Type B pancreatic cell (in vitro differentiated cells): Measurements from ENCODE around the gene HOXB7. TPM values are rescaled to one million over a fixed set of nuclear protein-coding genes. Genes with fewer than 3 reads are reported as not detected.

Experiments
- DNase-seq: peaks from one replicate; pipeline ENCODE4 v3.0.0; 2021; ENCODE audit warnings: mixed read lengths; ENCODE audit not compliant: unreplicated experiment; ENCODE audit errors: extremely low spot score
- H3K27ac Mint-ChIP-seq: 2 replicates; pipeline ENCODE4 v1.8.0; 2021; ENCODE audit warnings: mild to moderate bottlenecking, mixed read lengths
- H3K27me3 Mint-ChIP-seq: 2 replicates; pipeline ENCODE4 v1.8.0; 2021; ENCODE audit warnings: mixed read lengths
- H3K36me3 Mint-ChIP-seq: 2 replicates; pipeline ENCODE4 v1.8.0; 2021; ENCODE audit warnings: mixed read lengths
- H3K4me1 Mint-ChIP-seq: one replicate; pipeline ENCODE4 v1.8.0; 2021; ENCODE audit warnings: mixed read lengths; ENCODE audit not compliant: unreplicated experiment
- H3K4me3 Mint-ChIP-seq: 2 replicates; pipeline ENCODE4 v1.8.0; 2021; ENCODE audit warnings: mild to moderate bottlenecking, mixed read lengths
- H3K9me3 Mint-ChIP-seq: 2 replicates; pipeline ENCODE4 v1.8.0; 2021; ENCODE audit warnings: mixed read lengths
- total RNA-seq: library from RNA; stranded (reverse); gene quantifications from 2 replicates; pipeline ENCODE4 v1.2.1, GENCODE V29; 2021; ENCODE audit warnings: low replicate concordance
- TF ChIP-seq, protein P1 (sequence below): fragments of 200-600 bp; sonication (generic); conservative IDR thresholded peaks from 2 replicates; pipeline ENCODE4 v1.5.0; 2021; ENCODE audit warnings: antibody characterized with exemption, mild to moderate bottlenecking

HOXB7 gene
- total RNA-seq, 1 donor from 2014 or later: 9.8 TPM

DNA sequence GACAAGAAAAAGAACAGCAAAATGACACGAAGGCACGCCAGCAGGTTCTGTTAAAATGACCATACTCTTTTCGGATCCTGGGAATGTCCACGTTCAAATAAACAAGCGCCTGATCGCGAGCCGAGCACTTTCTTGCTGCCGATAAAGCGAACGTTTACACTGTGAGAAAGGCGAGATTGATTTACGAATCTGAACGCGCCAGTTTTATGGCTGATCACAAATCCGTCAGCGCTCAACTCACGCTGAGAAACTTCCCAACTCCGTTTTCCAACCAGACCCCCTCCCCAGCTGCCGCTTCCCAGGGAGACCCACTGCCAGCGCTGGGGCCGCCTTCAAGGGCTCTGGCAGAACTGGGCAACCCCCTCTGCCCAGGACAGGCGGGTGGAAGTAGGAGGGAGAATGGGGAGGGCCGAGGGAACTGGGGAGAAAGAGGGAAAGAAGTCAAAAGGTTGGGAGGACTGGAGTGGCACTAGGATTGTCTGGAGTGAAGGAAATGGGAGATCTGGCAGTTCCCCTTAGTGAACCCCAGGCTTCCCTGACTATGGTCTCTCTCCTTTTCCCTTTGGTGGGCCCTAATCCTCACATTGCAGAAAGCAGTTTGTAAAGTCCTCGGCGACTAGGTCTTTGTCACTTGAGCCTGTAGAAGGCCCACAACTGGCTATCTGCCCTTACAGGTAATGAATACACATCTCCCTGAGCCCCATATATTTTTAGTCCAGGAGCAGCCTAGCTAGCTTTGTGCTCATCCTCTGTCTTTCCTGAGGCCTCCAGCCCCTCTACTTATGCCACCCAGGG, 39.6 kb downstream of the HOXB7 start:
- Mint-ChIP-seq H3K4me1 (peaks cover 43% of the 10 kb centered on the region), H3K9me3 (no peaks in the 10 kb centered on the region), H3K4me3 (no peak overlapping the region), H3K27ac (no peak overlapping the region), H3K36me3 (peaks cover 18% of the 10 kb centered on the region), H3K27me3 (peaks cover 52% of the 10 kb centered on the region)
- TF ChIP-seq, protein P1, sequence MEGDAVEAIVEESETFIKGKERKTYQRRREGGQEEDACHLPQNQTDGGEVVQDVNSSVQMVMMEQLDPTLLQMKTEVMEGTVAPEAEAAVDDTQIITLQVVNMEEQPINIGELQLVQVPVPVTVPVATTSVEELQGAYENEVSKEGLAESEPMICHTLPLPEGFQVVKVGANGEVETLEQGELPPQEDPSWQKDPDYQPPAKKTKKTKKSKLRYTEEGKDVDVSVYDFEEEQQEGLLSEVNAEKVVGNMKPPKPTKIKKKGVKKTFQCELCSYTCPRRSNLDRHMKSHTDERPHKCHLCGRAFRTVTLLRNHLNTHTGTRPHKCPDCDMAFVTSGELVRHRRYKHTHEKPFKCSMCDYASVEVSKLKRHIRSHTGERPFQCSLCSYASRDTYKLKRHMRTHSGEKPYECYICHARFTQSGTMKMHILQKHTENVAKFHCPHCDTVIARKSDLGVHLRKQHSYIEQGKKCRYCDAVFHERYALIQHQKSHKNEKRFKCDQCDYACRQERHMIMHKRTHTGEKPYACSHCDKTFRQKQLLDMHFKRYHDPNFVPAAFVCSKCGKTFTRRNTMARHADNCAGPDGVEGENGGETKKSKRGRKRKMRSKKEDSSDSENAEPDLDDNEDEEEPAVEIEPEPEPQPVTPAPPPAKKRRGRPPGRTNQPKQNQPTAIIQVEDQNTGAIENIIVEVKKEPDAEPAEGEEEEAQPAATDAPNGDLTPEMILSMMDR: no peak
- DNase-seq: no peak

DNA sequence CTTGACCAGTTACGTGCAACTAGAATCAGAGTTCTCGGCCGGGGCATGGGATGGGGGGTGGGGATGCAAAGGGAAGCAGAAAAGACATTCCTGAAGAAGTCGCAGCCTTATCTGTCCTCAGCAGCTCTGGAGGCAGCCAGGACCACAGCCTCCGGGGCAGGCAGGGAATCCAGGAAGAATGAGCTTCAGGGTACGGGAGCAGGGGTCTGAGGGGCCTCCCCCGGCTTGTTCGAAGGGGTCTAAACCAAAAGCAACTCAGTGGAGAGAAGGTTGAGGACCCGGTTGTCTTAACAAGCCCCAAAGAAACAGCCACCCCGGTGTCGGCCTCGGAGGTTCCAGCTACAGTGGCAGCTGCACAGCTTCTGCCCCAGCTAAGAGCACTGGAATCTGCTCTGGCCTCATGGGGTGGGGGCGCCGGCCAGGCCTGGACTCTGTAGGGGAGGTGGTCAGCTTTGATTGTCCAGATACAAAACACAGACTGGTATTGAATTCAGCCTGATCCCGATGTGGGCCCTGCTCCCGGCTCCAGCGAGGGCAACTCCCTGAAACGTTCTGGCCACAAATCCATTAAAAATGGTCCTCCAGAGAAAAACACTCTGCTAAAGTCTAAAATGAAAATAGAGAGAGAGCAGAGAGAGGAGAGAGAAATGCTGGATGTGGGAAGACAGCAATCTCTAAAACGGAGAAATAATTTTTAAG, 40.3 kb downstream of the HOXB7 start:
- TF ChIP-seq, protein P1: no peak
- H3K4me3 Mint-ChIP-seq: no peak overlapping the region
- H3K27me3 Mint-ChIP-seq: peaks cover 49% of the 10 kb centered on the region
- H3K27ac Mint-ChIP-seq: no peak overlapping the region
- H3K4me1 Mint-ChIP-seq: peaks cover 43% of the 10 kb centered on the region
- H3K36me3 Mint-ChIP-seq: peaks cover 18% of the 10 kb centered on the region
- no peaks in the 10 kb centered on the region for H3K9me3 Mint-ChIP-seq
- no peak for DNase-seq

DNA sequence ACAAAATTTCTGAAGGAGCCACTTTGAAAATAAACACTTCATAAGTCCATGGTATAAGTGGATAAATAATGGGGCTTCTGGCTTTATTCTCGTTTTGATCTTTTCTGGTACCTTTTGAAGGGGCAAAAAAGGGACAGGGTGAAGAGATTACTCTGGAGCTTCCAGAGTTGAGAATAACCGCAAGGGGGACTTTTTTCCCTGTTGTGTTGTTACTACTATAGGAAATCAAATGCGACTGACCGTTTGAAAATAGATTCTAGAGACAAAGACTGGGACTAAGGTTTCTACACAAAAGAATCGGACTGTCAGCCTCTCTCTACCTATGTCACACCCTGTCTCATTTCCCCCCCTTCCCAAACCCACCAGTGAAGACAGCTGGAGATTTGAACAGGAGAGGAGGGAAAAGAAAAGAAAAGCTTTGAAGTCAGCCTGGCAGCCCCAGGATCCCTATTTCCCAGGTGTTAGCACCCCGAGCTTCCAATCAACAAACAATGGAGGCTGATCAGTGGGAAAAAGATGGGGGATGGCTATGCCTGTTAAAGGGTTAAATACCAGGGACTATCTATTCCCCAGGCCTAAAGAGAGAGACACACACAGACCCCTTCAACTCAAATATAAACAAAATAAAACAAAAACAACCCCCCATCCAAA, 41.0 kb downstream of the HOXB7 start:
- DNase-seq: no peak
- peaks cover 39% of the 10 kb centered on the region for H3K4me1 Mint-ChIP-seq
- H3K36me3 Mint-ChIP-seq: peaks cover 18% of the 10 kb centered on the region
- no peak overlapping the region for H3K27ac Mint-ChIP-seq
- no peak overlapping the region for H3K4me3 Mint-ChIP-seq
- peaks cover 45% of the 10 kb centered on the region for H3K27me3 Mint-ChIP-seq
- TF ChIP-seq, protein P1: peak; percentile 49
- no peaks in the 10 kb centered on the region for H3K9me3 Mint-ChIP-seq

DNA sequence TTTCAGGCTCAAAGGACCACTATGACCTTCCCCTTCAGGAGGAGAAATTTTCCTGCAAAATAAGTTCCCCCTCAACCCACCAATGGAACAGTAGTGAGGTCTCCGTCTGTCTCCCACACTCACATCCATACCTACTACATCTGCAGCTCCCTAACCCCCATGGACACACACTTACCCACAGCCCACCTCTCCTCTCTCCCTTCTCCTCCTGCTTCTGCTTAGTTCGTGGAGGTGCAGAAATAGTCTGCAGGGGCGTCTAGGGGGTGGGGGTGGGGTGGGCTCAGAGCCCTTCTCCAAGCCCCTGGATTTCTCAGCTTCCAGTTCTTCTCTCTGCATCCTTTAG, 41.6 kb downstream of the HOXB7 start:
- H3K4me1 Mint-ChIP-seq: peaks cover 37% of the 10 kb centered on the region
- H3K36me3 Mint-ChIP-seq: peaks cover 18% of the 10 kb centered on the region
- no peak overlapping the region for H3K27ac Mint-ChIP-seq

DNA sequence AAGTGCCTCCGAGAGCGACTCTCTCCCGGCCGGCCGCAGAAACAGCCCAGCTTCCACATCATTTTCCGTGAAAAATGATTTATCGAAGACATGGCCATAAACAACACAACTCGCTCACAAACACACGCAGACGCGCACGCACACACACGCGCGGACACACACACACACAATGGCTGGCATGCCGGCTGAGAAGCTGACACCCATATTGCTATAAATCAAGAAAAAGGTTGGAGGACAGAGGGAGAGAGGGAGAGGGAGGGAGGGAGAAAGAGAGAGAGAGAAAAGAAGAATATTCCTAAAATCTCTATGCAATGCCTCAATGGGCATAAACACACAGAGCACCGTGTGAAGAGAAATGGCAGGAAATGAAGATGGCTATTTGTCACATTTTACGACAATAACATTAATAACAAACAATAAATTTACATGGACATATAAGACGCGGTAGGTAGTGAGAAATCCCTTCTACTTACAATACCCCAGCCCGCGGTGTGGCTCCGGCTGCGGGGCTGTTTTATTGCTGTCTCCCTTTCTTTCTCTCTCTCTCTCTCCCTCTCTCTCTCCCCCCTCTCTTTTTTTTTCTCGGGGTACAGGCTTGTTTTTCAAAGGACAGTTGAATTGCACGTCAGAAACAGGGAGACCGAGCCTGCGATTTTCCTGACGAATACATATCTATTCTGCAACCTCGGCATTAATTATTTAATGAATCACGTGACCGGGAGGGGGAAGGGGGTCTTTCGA, 42.1 kb downstream of the HOXB7 start:
- H3K27ac Mint-ChIP-seq: no peak overlapping the region

More for the DNA sequence above, 41.6 kb downstream of the HOXB7 start:
- peaks cover 42% of the 10 kb centered on the region for H3K27me3 Mint-ChIP-seq
- H3K4me3 Mint-ChIP-seq: no peak overlapping the region
- no peaks in the 10 kb centered on the region for H3K9me3 Mint-ChIP-seq
- no peak for DNase-seq
- TF ChIP-seq, protein P1: no peak

More for the DNA sequence above, 42.1 kb downstream of the HOXB7 start:
- no peak for DNase-seq
- Mint-ChIP-seq H3K36me3 (peaks cover 18% of the 10 kb centered on the region), H3K4me3 (no peak overlapping the region), H3K4me1 (peaks cover 33% of the 10 kb centered on the region), H3K27me3 (peaks cover 41% of the 10 kb centered on the region), H3K9me3 (no peaks in the 10 kb centered on the region)
- TF ChIP-seq, protein P1: no peak
